Measurements from ENCODE around the gene USP22.

GRCh38 chr17:21049457-21049856 is 6.6 kb upstream of the USP22 start:
- TF ChIP-seq, protein P1, sequence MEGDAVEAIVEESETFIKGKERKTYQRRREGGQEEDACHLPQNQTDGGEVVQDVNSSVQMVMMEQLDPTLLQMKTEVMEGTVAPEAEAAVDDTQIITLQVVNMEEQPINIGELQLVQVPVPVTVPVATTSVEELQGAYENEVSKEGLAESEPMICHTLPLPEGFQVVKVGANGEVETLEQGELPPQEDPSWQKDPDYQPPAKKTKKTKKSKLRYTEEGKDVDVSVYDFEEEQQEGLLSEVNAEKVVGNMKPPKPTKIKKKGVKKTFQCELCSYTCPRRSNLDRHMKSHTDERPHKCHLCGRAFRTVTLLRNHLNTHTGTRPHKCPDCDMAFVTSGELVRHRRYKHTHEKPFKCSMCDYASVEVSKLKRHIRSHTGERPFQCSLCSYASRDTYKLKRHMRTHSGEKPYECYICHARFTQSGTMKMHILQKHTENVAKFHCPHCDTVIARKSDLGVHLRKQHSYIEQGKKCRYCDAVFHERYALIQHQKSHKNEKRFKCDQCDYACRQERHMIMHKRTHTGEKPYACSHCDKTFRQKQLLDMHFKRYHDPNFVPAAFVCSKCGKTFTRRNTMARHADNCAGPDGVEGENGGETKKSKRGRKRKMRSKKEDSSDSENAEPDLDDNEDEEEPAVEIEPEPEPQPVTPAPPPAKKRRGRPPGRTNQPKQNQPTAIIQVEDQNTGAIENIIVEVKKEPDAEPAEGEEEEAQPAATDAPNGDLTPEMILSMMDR (IDR thresholded peaks at IDR 0.05) = no peak
- TF ChIP-seq POLR2A (IDR thresholded peaks at IDR 0.05) = no peak

All from esophagus squamous epithelium (tissue), 4 donors.